ENCODE results near the gene RNF157.

GRCh38 chr17:76151896-76152454 is 88.3 kb downstream of the RNF157 start:
- TF ChIP-seq EP300 (IDR thresholded peaks at IDR 0.05) = no peak
- no peak for TF ChIP-seq CTCF (IDR thresholded peaks at IDR 0.05)
- no peak for TF ChIP-seq POLR2A (IDR thresholded peaks at IDR 0.05)
